Astrocyte (in vitro differentiated cells and primary cell): Measurements from ENCODE around the gene PDZK1. TPM values are rescaled to one million over a fixed set of nuclear protein-coding genes. Genes with fewer than 3 reads are reported as not detected.
"Not testable (repeated sequence)": the region's sequence is repeated elsewhere in the genome, so short reads cannot be mapped to it uniquely, and the experiment has no call there.

Experiments used
- DNase-seq: peaks from one replicate; pipeline ENCODE4 v3.0.0-alpha.2; 2010; ENCODE audit warnings: low read depth
- FAIRE-seq: peaks from 2 replicates; lab custom pipeline; 2011; peaks lifted over from hg19 to GRCh38; lab: Jason Lieb, UNC
- H2AFZ ChIP-seq: 2 replicates; pipeline ENCODE4 v1.6.0; 2012; ENCODE audit warnings: low read depth, low read length, inconsistent platforms
- H3K27ac ChIP-seq: 2 replicates; pipeline ENCODE4 v1.5.1; 2011; ENCODE audit warnings: low read depth, low read length, inconsistent platforms
- H3K27me3 ChIP-seq: 2 replicates; pipeline ENCODE4 v1.6.0; 2011; ENCODE audit warnings: low read length, inconsistent platforms; ENCODE audit not compliant: insufficient read depth
- H3K36me3 ChIP-seq: 2 replicates; pipeline ENCODE4 v1.5.1; 2011; ENCODE audit warnings: low read length, inconsistent platforms; ENCODE audit not compliant: insufficient read depth
- H3K4me1 ChIP-seq: 2 replicates; pipeline ENCODE4 v1.5.1; 2011; ENCODE audit warnings: low read length, inconsistent platforms; ENCODE audit not compliant: insufficient read depth
- H3K4me2 ChIP-seq: 2 replicates; pipeline ENCODE4 v1.6.0; 2012; ENCODE audit warnings: low read length, inconsistent platforms
- H3K4me3 ChIP-seq: 2 replicates; pipeline ENCODE4 v1.5.1; 2011; ENCODE audit warnings: low read depth, mild to moderate bottlenecking, low read length, inconsistent platforms; ENCODE audit not compliant: insufficient read depth
- H3K79me2 ChIP-seq: 2 replicates; pipeline ENCODE4 v1.6.0; 2012; ENCODE audit warnings: mild to moderate bottlenecking, low read length, inconsistent platforms; ENCODE audit not compliant: insufficient read depth
- H3K9ac ChIP-seq: 2 replicates; pipeline ENCODE4 v1.6.0; 2012; ENCODE audit warnings: mild to moderate bottlenecking, low read length, inconsistent platforms
- H3K9me3 ChIP-seq: 2 replicates; pipeline ENCODE4 v1.5.1; 2012; ENCODE audit warnings: low read depth, mild to moderate bottlenecking, low read length, inconsistent platforms; ENCODE audit not compliant: insufficient read depth
- H4K20me1 ChIP-seq: 2 replicates; pipeline ENCODE4 v1.6.0; 2012; ENCODE audit warnings: low read length, inconsistent platforms; ENCODE audit not compliant: insufficient read depth
- H3K27ac Mint-ChIP-seq: one replicate; pipeline ENCODE4 v1.8.0; 2021; ENCODE audit warnings: mild to moderate bottlenecking, mixed read lengths; ENCODE audit not compliant: unreplicated experiment
- H3K27me3 Mint-ChIP-seq: one replicate; pipeline ENCODE4 v1.8.0; 2021; ENCODE audit warnings: low read depth, mixed read lengths; ENCODE audit not compliant: unreplicated experiment
- H3K36me3 Mint-ChIP-seq: one replicate; pipeline ENCODE4 v1.8.0; 2021; ENCODE audit warnings: low read depth, mixed read lengths; ENCODE audit not compliant: unreplicated experiment
- H3K4me1 Mint-ChIP-seq: one replicate; pipeline ENCODE4 v1.8.0; 2021; ENCODE audit warnings: low read depth, mixed read lengths; ENCODE audit not compliant: unreplicated experiment
- H3K4me3 Mint-ChIP-seq: one replicate; pipeline ENCODE4 v1.8.0; 2021; ENCODE audit warnings: mild to moderate bottlenecking, moderate library complexity, mixed read lengths; ENCODE audit not compliant: unreplicated experiment
- H3K9me3 Mint-ChIP-seq: one replicate; pipeline ENCODE4 v1.8.0; 2021; ENCODE audit warnings: mild to moderate bottlenecking, mixed read lengths; ENCODE audit not compliant: unreplicated experiment
- total RNA-seq: library from RNA; stranded (reverse); gene quantifications from 2 replicates; pipeline ENCODE4 v1.2.1, GENCODE V29; 2021

Gene PDZK1
- total RNA-seq, 1 donor from 2014 or later = 0.68 TPM

DNA sequence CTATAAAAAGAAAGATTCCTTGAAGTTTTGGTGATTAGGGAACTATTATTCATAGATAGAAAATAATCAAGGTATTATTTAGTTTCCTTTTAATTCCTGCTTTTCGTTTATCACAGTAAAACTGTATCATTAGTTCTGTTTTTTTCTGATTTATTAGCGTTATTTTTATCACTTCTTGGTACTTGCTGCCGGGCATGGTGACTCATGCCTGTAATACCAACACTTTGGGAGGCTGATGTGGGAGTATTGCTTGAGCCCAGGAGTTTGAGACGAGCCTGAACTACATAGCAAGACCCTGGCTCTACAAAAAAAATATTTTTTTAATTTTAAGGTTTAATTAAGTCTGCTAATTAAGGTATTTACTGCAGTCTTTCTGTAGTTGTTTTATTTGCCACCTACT, 42.2 kb downstream of the PDZK1 start:
- not testable (repeated sequence) for H3K27me3 Mint-ChIP-seq, FAIRE-seq, H3K9me3 Mint-ChIP-seq, H3K4me3 ChIP-seq, H3K9me3 ChIP-seq, H3K4me1 Mint-ChIP-seq, H3K27me3 ChIP-seq, H3K36me3 ChIP-seq, H4K20me1 ChIP-seq, H3K27ac ChIP-seq, H3K4me1 ChIP-seq, H3K4me2 ChIP-seq, H3K9ac ChIP-seq, H3K27ac Mint-ChIP-seq, H2AFZ ChIP-seq, H3K36me3 Mint-ChIP-seq, H3K4me3 Mint-ChIP-seq, DNase-seq, H3K79me2 ChIP-seq

DNA sequence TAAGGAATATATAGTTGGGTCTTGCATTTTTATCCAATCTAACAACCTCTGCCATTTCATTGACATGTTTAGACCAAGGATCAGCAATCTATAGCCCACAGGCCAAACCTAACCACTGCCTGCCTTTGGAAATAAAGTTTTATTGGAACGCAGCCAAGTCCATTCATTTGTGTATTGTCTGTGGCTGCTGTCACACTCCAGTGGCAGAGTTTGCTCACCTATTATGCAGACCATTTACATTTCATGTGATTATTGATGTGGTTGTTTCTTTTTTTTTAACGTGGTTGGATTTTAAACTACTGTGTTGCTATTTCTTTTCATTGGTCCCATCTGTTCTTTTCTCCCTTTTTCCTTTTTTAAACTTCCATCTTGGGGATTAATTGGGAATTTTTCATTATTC, 44.7 kb downstream of the PDZK1 start:
- H3K27me3 ChIP-seq, H3K9me3 Mint-ChIP-seq, H3K4me2 ChIP-seq, H3K4me3 Mint-ChIP-seq, H3K27ac ChIP-seq, H3K4me1 ChIP-seq, FAIRE-seq, H3K27ac Mint-ChIP-seq, H3K27me3 Mint-ChIP-seq, DNase-seq, H3K79me2 ChIP-seq, H4K20me1 ChIP-seq, H3K4me3 ChIP-seq, H3K9ac ChIP-seq, H3K9me3 ChIP-seq, H3K4me1 Mint-ChIP-seq, H3K36me3 Mint-ChIP-seq, H2AFZ ChIP-seq, H3K36me3 ChIP-seq: not testable (repeated sequence)

DNA sequence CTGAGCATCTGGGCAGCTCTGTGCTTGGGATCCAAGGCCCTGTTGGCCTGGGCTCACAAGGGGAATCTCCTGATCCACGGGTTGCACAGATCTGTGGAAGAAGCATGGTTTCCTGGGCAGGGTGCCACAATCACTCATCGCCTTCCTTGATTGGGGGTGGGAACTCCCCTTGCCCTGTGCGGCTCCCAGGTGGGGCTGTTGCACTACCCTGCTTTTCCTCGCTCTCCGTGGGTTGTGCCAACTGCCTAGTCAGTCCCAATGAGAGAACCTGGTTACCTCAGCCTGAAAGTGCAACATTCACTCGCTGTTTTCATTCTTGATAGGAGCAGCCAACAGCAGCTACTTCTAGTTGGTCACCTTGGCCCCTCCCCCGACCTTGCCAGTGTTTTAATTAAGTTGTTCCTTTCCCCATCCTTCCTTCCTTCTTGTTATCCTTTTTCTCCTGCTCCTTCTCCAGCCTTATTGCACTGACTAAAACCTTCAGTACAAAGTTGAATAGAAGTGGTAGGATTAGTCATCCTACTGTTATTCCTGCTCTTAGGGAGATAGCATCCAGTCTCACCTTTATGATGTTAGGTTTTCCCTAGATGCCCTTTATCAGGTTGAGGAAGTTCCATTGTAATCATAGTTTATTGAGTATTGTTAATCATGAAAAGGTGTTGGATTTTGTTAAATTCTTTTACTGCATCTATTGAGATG, 50.8 kb downstream of the PDZK1 start:
- H3K79me2 ChIP-seq, H3K4me3 ChIP-seq, FAIRE-seq, H2AFZ ChIP-seq, H3K4me1 Mint-ChIP-seq, H3K9ac ChIP-seq, H3K27ac ChIP-seq, H3K9me3 Mint-ChIP-seq, H3K27me3 Mint-ChIP-seq, H3K9me3 ChIP-seq, H4K20me1 ChIP-seq, DNase-seq, H3K36me3 ChIP-seq, H3K36me3 Mint-ChIP-seq, H3K27me3 ChIP-seq, H3K4me1 ChIP-seq, H3K4me3 Mint-ChIP-seq, H3K4me2 ChIP-seq, H3K27ac Mint-ChIP-seq: not testable (repeated sequence)

DNA sequence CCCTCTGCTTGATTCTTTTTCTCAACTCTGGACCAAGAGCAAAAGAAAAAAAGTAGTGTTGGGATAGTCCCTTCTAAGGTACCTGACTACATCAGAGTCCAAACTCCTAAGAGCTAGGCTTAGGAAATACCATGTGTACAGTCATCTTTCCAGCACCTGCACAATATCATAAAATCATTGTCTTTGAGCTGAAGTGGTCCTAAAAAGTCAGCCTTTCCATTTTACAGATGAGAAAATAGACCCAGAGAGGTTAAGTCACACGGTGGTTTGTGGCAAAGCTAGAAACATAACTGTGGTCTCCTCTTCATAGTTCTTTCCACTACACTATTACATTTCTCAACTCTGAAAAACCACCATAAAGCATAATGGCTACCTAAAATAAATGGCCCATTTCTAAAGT, 63.2 kb downstream of the PDZK1 start:
- H3K79me2 ChIP-seq, H3K4me3 ChIP-seq, H3K4me1 ChIP-seq, FAIRE-seq, DNase-seq, H3K9ac ChIP-seq, H3K4me3 Mint-ChIP-seq, H3K27ac ChIP-seq, H3K4me2 ChIP-seq, H3K27me3 Mint-ChIP-seq, H3K27ac Mint-ChIP-seq, H3K36me3 ChIP-seq, H3K27me3 ChIP-seq, H3K4me1 Mint-ChIP-seq, H3K9me3 Mint-ChIP-seq, H3K9me3 ChIP-seq, H4K20me1 ChIP-seq, H3K36me3 Mint-ChIP-seq, H2AFZ ChIP-seq: not testable (repeated sequence)

DNA sequence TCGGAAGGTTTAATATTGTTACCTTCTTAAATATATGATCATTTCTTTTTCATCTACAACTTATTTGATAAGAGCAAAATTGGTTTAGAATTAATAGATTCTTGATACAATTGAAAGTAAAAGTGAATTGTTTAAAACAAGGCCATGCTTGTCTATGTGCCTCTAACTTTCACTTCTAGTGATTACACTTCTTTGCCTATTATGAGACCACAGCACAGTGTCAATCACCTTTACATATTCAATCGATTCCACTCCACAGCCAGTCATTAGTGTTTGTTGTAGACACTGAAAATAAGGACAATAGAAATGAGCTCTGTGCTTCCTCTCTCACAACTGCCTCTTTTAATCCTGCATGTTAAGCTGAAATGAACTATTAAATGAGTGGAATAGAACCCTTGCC, 65.3 kb downstream of the PDZK1 start:
- H3K27ac ChIP-seq, H2AFZ ChIP-seq, H3K9me3 ChIP-seq, DNase-seq, H3K9me3 Mint-ChIP-seq, H3K4me3 ChIP-seq, H3K9ac ChIP-seq, H4K20me1 ChIP-seq, H3K27me3 ChIP-seq, H3K36me3 Mint-ChIP-seq, H3K79me2 ChIP-seq, H3K4me1 ChIP-seq, H3K4me2 ChIP-seq, H3K4me1 Mint-ChIP-seq, H3K36me3 ChIP-seq, H3K27me3 Mint-ChIP-seq, FAIRE-seq, H3K4me3 Mint-ChIP-seq, H3K27ac Mint-ChIP-seq: not testable (repeated sequence)

DNA sequence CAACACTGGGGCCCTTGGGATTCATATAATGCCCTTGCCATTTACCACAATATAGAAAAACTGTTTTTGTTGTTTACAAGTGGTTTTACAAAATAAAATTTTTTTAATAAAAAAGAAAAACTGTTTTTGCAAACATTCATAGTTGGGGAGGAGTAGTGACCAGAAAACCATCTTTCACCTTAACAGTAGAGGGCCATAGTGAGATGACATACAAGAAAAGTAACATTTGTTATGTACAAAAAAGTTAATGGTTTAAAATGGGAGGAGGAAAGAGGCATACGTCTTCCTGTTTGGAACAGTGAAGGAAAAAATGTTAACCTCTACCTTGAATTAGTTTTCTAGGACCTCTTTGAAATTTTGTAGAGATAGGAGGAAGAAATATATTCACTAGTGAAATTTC, 70.9 kb downstream of the PDZK1 start:
- not testable (repeated sequence) for H3K27ac Mint-ChIP-seq, H3K36me3 Mint-ChIP-seq, H3K4me1 ChIP-seq, H3K4me2 ChIP-seq, H3K27me3 Mint-ChIP-seq, H3K36me3 ChIP-seq, H3K9me3 ChIP-seq, H3K27me3 ChIP-seq, H3K27ac ChIP-seq, H3K9me3 Mint-ChIP-seq, H3K4me3 ChIP-seq, FAIRE-seq, DNase-seq, H3K4me1 Mint-ChIP-seq, H3K4me3 Mint-ChIP-seq, H2AFZ ChIP-seq, H3K9ac ChIP-seq, H4K20me1 ChIP-seq, H3K79me2 ChIP-seq
